CD4-positive, alpha-beta T cell treated with Interleukin-15 for 1 hour (primary cell): ENCODE data around the gene NGRN.

Experiments
- DNase-seq: peaks from one replicate; pipeline ENCODE4 v3.0.0-alpha.2; 2020

Gene NGRN, protein sequence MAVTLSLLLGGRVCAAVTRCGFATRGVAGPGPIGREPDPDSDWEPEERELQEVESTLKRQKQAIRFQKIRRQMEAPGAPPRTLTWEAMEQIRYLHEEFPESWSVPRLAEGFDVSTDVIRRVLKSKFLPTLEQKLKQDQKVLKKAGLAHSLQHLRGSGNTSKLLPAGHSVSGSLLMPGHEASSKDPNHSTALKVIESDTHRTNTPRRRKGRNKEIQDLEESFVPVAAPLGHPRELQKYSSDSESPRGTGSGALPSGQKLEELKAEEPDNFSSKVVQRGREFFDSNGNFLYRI

DNA sequence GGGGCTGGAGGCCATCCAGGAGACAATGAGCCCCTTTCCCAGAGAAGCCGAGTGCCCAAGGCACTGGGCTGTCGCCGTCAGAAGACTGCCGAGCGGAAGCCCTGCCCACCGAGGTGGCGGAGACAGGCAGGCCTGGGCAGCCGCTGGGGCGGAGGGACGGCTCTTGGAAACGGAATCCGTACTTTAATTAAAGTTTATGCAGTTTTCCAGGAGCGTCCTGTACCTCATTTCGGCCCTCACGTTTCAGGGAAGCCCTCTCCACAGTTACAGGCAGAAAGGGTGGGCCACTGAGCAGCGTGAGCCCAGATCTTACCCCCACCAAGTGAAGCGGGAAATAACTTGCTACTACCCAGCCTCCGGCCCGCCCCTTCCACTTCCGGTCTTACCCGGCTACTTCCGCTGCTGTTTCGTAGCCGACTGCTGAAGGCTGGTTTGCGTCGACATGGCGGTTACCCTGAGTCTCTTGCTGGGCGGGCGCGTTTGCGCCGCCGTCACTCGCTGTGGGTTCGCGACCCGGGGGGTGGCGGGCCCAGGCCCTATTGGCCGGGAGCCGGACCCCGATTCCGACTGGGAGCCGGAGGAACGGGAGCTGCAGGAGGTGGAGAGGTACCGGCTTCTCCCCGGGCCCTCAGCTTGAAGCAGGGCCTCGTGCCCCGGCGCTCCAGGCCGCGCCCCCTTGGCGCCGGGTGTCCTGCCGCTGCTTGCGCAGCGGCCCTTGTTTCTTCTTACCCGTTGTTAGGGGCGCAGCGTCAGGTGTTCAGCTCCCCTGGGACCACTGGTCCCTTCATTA lies at the start of gene NGRN:
NGRN (plus strand) TSS at position 402 of the 790 bp plus-strand sequence; CDS start at position 443, 41 bp downstream.
- DNase-seq = peak; percentile 91

DNA sequence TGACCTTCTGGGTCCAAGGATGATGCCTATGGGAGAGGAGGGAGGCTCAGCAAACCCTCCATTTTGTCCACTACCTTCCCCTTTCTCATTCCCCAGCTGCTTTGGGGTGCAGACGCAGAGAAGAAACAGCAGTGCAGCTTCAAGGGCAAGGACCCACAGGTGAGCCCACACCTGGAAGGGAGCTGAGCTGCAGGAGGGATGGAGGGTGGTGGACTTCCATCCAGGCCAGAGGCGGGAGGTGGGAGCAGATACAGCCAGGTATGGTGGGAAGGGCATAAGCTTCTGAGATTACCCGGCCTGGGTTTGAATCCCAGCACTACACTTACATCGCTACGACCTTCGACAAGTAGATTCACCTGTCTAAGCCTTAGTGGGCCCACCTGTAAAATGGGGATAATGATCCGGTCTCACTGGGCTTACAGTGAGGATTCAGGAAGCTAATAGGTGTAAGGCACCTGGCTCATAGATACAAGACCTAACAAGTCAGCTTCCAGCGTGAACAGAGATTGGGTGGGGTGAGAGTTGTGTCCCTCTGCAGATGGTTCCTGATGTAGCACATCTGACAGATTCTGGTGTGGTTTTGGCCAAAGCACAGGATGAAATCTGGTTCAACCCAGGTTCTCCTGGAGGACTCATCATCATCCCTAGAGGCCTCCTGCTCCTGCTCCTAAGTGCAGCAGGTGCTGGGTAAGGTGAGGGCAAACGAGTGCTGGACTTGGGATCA lies 47.6 kb upstream of the NGRN start:
- DNase-seq = no peak

DNA sequence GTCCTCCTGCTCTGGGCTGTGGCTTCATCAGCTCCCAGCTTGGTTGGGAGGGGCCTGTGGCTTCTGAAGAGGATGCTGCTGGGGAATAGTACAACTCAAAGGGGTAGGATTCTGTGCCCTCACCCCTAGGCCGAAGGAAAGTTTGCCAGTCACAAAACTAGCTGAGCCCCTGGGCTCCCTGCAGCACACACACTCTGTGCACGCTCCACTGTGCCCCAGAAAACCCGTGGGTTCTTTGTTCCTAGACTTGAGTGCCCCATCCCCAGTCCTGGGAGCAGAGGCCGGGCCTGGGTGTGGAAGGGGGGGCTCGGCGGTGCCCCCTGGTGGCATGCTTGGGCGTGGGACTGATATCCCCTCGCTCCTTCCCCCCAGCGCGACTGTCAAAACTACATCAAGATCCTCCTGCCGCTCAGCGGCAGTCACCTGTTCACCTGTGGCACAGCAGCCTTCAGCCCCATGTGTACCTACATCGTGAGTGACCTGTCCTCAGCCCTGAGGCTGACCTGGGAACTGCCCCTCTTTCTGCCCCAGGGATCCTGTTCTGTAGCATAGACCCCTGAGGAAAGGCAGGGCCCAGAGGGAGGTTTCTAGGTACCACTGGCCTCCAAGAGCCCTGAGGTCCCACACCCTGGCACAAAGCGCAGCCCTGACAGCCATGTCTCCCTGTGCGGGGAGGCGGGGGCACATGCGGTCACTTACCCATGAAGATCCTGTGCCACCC lies 45.9 kb upstream of the NGRN start:
- DNase-seq = peak; percentile 50

DNA sequence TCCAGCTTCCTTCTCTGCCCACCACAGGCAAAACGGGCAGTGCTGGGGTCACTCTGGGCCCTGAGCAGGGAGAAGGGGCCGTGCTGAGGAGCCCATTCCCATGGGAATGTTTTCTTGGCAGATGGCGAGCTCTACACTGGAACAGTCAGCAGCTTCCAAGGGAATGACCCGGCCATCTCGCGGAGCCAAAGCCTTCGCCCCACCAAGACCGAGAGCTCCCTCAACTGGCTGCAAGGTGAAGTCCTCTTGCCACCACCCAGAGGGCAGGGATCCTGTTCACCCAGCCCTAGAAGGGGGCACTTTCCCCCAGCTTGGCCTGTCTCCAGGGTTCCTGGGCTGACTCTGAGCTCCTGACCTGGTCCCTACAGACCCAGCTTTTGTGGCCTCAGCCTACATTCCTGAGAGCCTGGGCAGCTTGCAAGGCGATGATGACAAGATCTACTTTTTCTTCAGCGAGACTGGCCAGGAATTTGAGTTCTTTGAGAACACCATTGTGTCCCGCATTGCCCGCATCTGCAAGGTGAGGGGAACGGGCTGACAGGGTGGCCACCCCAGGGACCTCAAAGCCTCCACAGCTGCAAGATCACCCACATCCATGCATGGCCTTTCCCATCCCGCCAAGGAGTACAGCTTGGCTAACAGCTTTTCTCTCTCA lies 44.1 kb upstream of the NGRN start:
- DNase-seq = peak; percentile 42

DNA sequence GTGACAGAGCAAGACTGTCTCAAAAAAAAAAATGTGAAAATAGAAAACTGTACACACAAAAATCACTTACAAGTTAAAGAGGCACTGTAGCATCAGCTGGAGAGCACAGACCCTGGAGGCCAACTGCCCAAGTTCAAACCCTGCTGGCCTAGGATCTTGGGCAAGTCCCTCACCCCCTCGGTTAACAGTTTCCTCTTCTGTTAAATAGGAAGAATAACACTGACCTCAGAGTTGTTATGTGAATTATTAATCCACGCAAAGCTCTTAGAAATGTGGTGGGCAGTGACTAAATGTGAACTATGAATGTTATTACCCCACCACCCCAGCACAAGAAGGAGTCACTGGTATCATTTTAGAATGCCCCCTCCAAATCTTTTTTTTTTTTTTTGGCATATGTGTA lies 42.9 kb upstream of the NGRN start:
- no peak for DNase-seq

DNA sequence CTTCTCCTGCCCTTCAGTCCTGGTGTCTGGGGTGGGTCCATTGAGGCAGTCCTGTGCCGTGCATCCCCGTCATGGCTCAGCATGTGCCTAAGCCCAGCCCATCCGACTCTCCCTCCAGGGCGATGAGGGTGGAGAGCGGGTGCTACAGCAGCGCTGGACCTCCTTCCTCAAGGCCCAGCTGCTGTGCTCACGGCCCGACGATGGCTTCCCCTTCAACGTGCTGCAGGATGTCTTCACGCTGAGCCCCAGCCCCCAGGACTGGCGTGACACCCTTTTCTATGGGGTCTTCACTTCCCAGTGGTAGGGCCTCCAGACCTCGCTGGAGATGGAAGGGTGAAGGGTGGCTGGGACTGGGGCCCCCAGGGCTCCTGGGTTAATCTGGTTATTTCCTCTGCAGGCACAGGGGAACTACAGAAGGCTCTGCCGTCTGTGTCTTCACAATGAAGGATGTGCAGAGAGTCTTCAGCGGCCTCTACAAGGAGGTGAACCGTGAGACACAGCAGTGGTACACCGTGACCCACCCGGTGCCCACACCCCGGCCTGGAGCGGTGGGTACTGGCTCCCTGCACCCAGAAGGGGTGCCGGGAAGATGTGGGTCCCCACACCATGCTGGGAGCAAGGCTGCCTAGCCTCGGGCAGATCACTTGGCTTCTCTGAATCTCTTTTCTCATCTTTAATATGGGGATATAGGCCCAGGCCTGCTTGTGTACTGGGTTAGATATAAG lies 41.9 kb upstream of the NGRN start:
- no peak for DNase-seq

DNA sequence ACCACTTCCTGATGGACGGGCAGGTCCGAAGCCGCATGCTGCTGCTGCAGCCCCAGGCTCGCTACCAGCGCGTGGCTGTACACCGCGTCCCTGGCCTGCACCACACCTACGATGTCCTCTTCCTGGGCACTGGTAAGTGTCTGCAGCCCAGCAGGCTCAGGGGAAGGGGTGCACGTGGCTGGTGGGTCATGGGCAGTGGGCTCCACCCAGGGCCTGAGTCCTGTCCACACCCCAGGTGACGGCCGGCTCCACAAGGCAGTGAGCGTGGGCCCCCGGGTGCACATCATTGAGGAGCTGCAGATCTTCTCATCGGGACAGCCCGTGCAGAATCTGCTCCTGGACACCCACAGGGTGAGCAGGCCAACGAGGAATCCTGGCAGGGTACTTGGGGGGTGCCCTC lies 40.4 kb upstream of the NGRN start:
- no peak for DNase-seq

DNA sequence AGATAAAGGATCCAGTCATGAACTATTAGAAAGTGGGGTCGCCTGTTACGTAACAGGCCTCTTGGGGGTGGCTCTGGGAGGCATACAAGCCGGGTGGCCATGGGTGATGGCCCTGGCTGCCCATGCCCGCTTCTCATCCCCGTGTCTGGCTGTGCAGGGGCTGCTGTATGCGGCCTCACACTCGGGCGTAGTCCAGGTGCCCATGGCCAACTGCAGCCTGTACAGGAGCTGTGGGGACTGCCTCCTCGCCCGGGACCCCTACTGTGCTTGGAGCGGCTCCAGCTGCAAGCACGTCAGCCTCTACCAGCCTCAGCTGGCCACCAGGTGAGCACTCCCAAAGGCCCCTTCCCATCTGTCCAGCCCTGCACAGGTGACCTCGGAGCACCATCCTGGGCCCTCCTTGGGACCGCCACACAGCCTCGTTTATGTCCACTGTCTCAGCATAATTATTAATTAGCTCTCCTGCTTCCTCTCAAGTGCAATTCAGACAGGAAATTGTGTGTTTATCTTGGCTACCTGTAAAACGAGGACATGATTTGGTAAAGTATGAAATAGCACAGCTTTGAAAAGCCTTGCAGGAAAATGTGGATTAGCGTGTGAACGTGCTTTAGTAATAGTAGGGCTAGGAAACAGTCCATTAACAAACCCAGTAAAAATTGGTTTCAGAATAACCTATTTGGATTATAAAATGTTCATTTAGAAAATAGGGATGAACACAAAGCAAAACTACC lies 39.8 kb upstream of the NGRN start:
- DNase-seq = no peak

DNA sequence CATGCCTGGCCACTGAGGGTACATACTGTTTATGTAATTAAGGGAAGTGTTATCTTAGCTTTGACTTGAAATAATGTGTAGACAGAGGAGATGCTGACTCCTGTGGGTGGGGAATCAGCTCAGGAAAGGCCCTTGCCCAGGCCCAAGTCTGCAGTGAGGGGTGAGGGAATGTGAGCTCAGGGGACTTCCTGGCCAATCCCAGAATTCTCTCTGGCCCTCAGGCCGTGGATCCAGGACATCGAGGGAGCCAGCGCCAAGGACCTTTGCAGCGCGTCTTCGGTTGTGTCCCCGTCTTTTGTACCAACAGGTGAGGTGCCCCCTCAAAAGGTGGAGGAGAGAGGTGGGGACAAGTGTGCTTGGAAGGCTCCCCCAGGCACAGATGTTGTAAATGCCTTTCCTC lies 38.1 kb upstream of the NGRN start:
- DNase-seq = no peak

DNA sequence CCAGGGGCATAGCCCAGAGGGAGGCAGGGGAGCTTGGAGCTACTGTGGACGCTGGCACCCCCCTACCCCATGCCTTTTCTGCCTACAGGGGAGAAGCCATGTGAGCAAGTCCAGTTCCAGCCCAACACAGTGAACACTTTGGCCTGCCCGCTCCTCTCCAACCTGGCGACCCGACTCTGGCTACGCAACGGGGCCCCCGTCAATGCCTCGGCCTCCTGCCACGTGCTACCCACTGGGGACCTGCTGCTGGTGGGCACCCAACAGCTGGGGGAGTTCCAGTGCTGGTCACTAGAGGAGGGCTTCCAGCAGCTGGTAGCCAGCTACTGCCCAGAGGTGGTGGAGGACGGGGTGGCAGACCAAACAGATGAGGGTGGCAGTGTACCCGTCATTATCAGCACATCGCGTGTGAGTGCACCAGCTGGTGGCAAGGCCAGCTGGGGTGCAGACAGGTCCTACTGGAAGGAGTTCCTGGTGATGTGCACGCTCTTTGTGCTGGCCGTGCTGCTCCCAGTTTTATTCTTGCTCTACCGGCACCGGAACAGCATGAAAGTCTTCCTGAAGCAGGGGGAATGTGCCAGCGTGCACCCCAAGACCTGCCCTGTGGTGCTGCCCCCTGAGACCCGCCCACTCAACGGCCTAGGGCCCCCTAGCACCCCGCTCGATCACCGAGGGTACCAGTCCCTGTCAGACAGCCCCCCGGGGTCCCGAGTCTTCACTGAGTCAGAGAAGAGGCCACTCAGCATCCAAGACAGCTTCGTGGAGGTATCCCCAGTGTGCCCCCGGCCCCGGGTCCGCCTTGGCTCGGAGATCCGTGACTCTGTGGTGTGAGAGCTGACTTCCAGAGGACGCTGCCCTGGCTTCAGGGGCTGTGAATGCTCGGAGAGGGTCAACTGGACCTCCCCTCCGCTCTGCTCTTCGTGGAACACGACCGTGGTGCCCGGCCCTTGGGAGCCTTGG lies 37.4 kb upstream of the NGRN start:
- no peak for DNase-seq

DNA sequence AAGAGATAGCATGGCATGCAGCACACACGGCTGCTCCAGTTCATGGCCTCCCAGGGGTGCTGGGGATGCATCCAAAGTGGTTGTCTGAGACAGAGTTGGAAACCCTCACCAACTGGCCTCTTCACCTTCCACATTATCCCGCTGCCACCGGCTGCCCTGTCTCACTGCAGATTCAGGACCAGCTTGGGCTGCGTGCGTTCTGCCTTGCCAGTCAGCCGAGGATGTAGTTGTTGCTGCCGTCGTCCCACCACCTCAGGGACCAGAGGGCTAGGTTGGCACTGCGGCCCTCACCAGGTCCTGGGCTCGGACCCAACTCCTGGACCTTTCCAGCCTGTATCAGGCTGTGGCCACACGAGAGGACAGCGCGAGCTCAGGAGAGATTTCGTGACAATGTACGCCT lies 36.5 kb upstream of the NGRN start:
- no peak for DNase-seq

DNA sequence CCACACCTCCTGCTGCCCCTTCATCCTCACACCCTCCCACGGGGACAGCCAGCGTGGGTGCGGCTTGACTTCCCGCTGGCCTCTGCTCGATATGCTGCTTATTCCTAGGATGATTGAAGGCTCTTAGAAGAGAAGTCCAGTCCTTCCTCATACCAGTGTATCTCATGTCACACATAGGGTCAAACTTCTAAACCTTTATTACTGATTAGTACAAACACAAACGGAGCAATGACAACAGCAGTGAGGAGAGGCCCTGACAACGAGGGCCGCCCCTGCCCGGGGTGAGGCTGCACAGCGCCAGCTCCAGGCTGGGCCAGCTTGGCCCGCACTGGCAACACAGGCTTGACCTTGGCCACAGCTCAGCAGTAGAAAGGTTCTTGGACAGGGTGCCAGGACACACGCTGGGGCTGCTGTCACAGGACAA lies 35.4 kb upstream of the NGRN start:
- DNase-seq = no peak

DNA sequence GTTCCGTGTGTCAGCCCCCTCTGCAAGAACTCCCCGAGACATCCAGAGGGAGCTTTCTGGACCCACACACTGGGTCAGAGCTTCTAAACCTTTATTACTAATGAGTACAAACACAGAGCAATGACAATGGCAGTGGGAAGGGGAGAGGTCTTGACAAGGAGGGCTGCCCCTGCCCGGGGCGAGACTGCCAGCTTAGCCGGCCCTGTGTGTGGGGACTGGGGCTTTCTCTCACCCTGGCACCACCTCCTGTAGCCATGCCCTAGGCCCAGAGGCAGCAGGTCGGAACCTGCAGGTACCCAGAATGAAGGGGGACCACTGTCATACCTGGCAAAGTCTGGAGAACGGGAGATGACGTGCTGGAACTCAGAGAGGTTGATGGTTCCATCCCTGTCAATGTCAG lies 34.9 kb upstream of the NGRN start:
- DNase-seq = no peak

DNA sequence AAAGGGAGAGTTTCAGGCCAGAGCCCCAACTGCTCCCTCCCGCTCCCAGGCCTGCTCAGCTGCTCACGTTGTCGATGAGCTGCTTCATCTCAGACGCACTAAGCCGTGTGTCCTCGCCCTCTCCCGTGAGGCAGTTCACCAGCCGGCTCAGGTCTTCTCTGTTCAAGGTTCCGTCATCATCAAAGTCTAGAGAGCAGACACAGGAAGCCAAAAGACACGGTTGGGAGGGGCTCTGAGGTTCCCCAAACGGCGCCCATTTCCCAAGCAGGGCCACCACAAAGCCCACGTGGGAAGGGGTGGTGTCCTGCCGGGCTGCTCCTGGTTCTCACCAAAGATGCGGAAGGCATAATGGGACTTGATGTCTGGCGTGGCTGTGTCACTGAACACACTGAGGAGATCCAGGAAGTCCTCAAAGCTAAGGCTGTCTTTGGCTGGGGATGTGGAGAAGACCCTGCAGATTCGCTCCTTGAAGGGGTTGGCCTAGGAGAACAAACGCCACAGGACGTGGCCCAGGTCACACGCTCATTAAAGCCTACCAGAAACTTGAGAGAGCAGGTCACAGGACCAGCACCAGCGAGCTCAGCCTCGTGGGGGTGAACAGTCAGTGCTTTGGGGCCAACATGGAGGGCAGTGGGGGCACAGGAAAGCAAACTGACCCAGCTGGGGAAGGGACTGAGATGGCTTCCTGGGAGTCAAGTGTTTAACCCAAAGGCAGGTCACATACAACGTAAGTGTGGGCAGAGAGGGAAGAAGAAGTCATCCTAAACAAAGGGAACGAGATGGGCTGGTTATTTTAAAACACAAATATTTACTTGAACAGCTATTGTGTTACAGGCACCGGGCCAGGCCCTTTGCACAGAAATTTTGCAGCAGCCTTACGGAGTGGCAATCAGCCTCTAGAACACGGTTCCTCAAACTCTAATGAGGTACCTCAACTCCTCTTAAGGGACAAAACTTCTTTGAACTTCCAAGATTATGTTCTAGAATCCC lies 34.1 kb upstream of the NGRN start:
- peak; percentile 90 for DNase-seq

DNA sequence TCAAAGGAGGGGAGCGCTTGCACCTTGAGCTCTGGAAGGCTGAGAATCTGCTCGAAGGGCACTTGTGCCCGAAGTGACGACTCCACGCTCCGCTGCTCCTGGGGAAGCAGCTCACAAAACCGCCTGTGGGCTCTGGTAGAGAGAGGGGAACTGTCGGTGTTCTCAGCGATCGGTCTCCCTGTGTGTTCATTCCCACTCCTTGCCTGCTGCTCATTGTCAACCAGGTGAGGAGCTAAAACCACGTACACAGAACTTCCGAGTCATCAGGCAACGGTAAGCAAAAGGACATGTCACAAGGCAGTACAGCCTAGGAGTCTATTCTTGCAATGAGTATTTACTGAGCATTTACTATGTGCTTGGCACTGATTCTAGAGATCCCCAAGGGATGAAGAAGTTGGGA lies 33.3 kb upstream of the NGRN start:
- no peak for DNase-seq

DNA sequence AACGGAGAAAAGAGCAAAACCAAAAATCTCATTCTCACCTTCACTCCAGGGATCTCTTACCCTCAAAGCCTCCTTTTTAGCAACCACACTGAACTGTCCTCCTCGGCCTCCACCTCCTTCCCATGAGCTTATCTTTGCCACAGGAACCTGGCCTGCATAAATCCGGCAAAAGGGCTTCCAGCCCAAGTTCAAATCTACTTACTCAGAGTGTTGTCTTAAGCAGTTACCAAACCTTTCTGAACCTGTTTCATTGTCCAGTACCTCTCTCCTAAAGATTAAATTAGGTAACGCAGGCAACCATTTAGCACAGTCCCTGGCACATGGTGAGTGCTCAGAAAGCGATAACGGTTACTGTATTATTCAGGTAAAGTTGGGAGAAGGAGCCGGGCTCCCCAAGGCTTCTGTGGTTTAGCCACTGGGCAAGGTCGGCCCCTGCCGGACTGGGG lies 32.5 kb upstream of the NGRN start:
- DNase-seq = no peak

DNA sequence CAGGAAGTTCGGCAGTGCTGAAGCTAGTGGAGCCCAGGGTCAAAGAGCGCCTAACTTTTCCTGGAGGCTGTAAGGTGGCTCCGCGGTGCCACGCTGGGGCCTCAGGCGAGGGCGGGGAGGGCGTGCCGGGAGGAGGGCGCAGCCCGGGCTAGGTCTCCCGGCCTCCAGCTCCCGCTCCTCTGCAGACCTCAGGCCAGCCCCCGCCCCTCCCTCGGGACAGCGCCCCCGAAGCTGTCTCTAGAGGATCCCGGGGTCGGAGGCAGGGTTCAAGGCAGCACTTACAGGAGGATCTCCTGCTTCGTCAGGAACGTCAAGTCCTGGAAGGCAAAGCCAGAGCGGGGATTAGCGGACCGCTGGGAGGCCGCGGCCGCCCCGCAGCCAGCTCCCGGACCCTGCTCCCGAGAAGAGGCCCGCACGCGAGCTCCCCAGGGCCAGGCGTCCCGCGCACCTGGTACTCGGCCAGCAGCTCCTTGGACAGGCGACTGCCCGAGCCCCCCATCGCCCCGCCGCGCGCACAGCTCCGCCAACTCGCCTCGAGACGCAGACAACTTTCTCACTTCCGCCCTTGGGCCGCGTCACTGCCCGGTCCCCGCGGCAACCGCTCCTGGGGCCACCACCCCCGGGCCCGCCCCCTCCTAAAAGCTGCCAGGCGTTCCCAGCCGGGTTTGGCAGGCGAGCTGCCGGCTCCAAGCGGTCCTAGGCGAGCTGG lies 31.9 kb upstream of the NGRN start, which contains the start of gene CIB1:
CIB1 (minus strand) TSS at position 555 of the 709 bp plus-strand sequence; CDS start at position 499, 56 bp downstream.
- peak; percentile 98 for DNase-seq
